Right lobe of liver (tissue), 6 donors: ENCODE results near the gene STK32B. TPM values are rescaled to one million over a fixed set of nuclear protein-coding genes. Genes with fewer than 3 reads are reported as not detected.

Source experiments
- ATAC-seq, 4 donors: fragments of 200-7000 bp; cut with Tn5 transposase; one replicate each; pipeline ENCODE4 v1.9.1; 2020; ENCODE audit warnings: mild to moderate bottlenecking in 4 of 4, moderate library complexity in 4 of 4
- DNase-seq, 3 donors: peaks; one replicate each; pipeline ENCODE4 v3.0.0-alpha.2; 2020
- H3K27ac ChIP-seq, 3 donors: fragments of 200-600 bp; one replicate each; pipeline ENCODE4 v1.8.0; 2022
- H3K27me3 ChIP-seq, 2 donors: fragments of 200-600 bp; one replicate each; pipeline ENCODE4 v1.8.0; 2022
- H3K36me3 ChIP-seq, 4 donors: fragments of 200-600 bp; sonication (generic) in 1 of 4; one replicate each; pipeline versions ENCODE4 v1.5.1 to v1.8.0; 2017 to 2022; ENCODE audit warnings: control low read depth in 1 of 4
- H3K4me1 ChIP-seq, 4 donors: fragments of 200-600 bp; sonication (generic) in 1 of 4; one replicate each; pipeline versions ENCODE4 v1.5.1 to v1.8.0; 2017 to 2022; ENCODE audit warnings: control low read depth in 1 of 4
- H3K4me3 ChIP-seq, 3 donors: fragments of 200-600 bp; one replicate each; pipeline ENCODE4 v1.8.0; 2022
- H3K9me3 ChIP-seq, 4 donors: fragments of 200-600 bp; sonication (generic) in 1 of 4; one replicate each; pipeline versions ENCODE4 v1.5.1 to v1.8.0; 2017 to 2022; ENCODE audit warnings: control low read depth in 1 of 4
- CTCF ChIP-seq, 4 donors: fragments of 200-600 bp in 3 of 4; fragments of 450-650 bp in 1 of 4; IDR thresholded peaks; one replicate each; pipeline versions ENCODE4 v1.5.1 to v1.8.0; 2016 to 2022; ENCODE audit warnings: antibody characterized with exemption in 4 of 4, mild to moderate bottlenecking in 2 of 4
- POLR2A ChIP-seq: fragments of 450-650 bp; IDR thresholded peaks from one replicate; pipeline ENCODE4 v1.6.1; 2017; ENCODE audit warnings: antibody characterized with exemption, mild to moderate bottlenecking
- WGBS: methylation state at CpG from one replicate; pipeline ENCODE4 v1.1.6; 2018; ENCODE audit warnings: low coverage, low lambda C conversion rate; ENCODE audit not compliant: insufficient coverage; ENCODE audit errors: missing lambda C conversion rate; 5-methylcytosine and 5-hydroxymethylcytosine counted together
- intact Hi-C, 2 donors: fragments of 100-400 bp; cut with DNase I; formaldehyde crosslinking; loops; one replicate each; pipeline versions ENCODE4 v1.11.2 to v1.14.1; 2022
- total RNA-seq, 6 experiments: library from RNA; depleted of rRNA in 2 of 6; stranded (reverse); fragments of >200 nt in 2 of 6; fragmentation: NEBNext Ultra II Directional in 3 of 6; extraction: Animal tissue kit (Norgen Biotek cat#: 25700) in 3 of 6; gene quantifications; one replicate each; pipeline versions ENCODE4 v1.1.0 to v1.2.4, GENCODE V29; 2016 to 2023
- donor health status: DM: no; HTN: yes; CAD: no.
- donor health status: DM: no; HTN: no; CAD: no.
- donor health status: DM: no; HTN: no; CAD: no.
- donor health status: DM: no; HTN: yes; CAD: no.
- donor health status: DM: no; HTN: yes; CAD: no.

STK32B gene
- total RNA-seq, 6 experiments from 2014 or later: 0.05 to 0.07 TPM; not detected in 4

GRCh38 chr4:5497489-5497888 is 446.2 kb downstream of the STK32B start:
- DNase-seq (no peak), ATAC-seq (no peak)
- H3K4me3 ChIP-seq: no peak overlapping the region
- H3K27ac ChIP-seq: no peak overlapping the region
- no peaks in the 10 kb centered on the region for H3K27me3 ChIP-seq
- WGBS: no CpG with 5 or more reads among the region's 2 CpGs
- H3K9me3 ChIP-seq: no peaks in the 10 kb centered on the region
- H3K36me3 ChIP-seq: no peaks in the 10 kb centered on the region
- H3K4me1 ChIP-seq: no peaks in the 10 kb centered on the region
- TF ChIP-seq POLR2A (no peak), CTCF (IDR thresholded peaks at IDR 0.05) (no peak)
- intact Hi-C loops: no loop called here

DNA sequence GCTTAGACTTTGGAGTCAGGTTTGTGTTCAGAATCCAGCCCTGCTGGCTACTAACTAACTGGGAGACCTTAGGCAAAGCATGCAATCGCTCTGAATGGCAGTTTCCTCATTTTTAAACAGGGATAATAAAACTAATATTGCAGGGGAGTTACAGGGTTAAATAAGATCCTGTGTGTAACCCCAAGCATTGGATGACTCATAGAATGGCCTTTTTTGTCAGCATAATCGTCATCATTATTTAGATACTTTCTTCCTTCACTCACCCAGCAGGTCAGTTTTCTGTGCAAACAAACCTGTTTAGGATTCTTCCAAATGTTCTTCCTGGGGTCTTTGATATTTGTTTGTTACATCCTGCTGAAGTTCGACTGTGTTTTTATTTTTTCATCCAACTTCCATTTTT is 448.9 kb downstream of the STK32B start:
- WGBS: 40% methylated on average over 3 of the region's 3 CpGs
- Histone ChIP-seq H3K4me1 (no peaks in the 10 kb centered on the region), H3K27ac (no peak overlapping the region), H3K36me3 (no peaks in the 10 kb centered on the region), H3K27me3 (no peaks in the 10 kb centered on the region), H3K4me3 (no peak overlapping the region), H3K9me3 (no peaks in the 10 kb centered on the region)
- ATAC-seq (no peak), DNase-seq (no peak)
- intact Hi-C loops: no loop called here
- TF ChIP-seq CTCF (IDR thresholded peaks at IDR 0.05): no peak
- no peak for TF ChIP-seq POLR2A

GRCh38 chr4:5503336-5503936 is 452.2 kb downstream of the STK32B start:
- DNase-seq (no peak), ATAC-seq (no peak)
- no peaks in the 10 kb centered on the region for H3K27me3 ChIP-seq
- H3K9me3 ChIP-seq: no peaks in the 10 kb centered on the region
- no peak for TF ChIP-seq CTCF (IDR thresholded peaks at IDR 0.05)
- no peak for TF ChIP-seq POLR2A
- WGBS: 68% methylated on average over 5 of the region's 7 CpGs
- intact Hi-C loops: no loop called here
- no peaks in the 10 kb centered on the region for H3K36me3 ChIP-seq
- no peak overlapping the region for H3K4me3 ChIP-seq
- no peaks in the 10 kb centered on the region for H3K4me1 ChIP-seq
- no peak overlapping the region for H3K27ac ChIP-seq

- no peaks in the 10 kb centered on the region for H3K27me3 ChIP-seq
- no peak overlapping the region for H3K4me3 ChIP-seq
- intact Hi-C loops: no loop called here
- no peak for TF ChIP-seq CTCF (IDR thresholded peaks at IDR 0.05)
- TF ChIP-seq POLR2A: no peak
- no peak overlapping the region for H3K27ac ChIP-seq
- H3K36me3 ChIP-seq: no peaks in the 10 kb centered on the region
- H3K4me1 ChIP-seq: no peaks in the 10 kb centered on the region
- ATAC-seq (no peak), DNase-seq (no peak)
- no peaks in the 10 kb centered on the region for H3K9me3 ChIP-seq
Observed at GRCh38 chr4:5504486-5504885, 453.2 kb downstream of the STK32B start.

- intact Hi-C loops: no loop called here
- H3K4me3 ChIP-seq: no peak overlapping the region
- WGBS: 35% methylated on average over 2 of the region's 2 CpGs
- H3K27me3 ChIP-seq: no peaks in the 10 kb centered on the region
- no peaks in the 10 kb centered on the region for H3K4me1 ChIP-seq
- DNase-seq: no peak
- H3K36me3 ChIP-seq: no peaks in the 10 kb centered on the region
- no peak overlapping the region for H3K27ac ChIP-seq
- no peak for ATAC-seq
- no peak for TF ChIP-seq CTCF (IDR thresholded peaks at IDR 0.05)
- TF ChIP-seq POLR2A: no peak
- H3K9me3 ChIP-seq: no peaks in the 10 kb centered on the region
Observed at GRCh38 chr4:5510504-5510903, 459.2 kb downstream of the STK32B start.
